Erythroblast (primary cell): Measurements from ENCODE around the gene FAM200A.
"Not testable (repeated sequence)": the region's sequence is repeated elsewhere in the genome, so short reads cannot be mapped to it uniquely, and the experiment has no call there.

ENCODE experiments used
- GATA1 ChIP-seq: IDR thresholded peaks from 2 replicates; pipeline ENCODE4 v1.6.1; 2011; ENCODE audit warnings: low read depth, mild to moderate bottlenecking, control low read depth, low read length, moderate library complexity
- POLR2A ChIP-seq: IDR thresholded peaks from 2 replicates; pipeline ENCODE4 v1.6.1; 2011; ENCODE audit warnings: mild to moderate bottlenecking, low read length

DNA sequence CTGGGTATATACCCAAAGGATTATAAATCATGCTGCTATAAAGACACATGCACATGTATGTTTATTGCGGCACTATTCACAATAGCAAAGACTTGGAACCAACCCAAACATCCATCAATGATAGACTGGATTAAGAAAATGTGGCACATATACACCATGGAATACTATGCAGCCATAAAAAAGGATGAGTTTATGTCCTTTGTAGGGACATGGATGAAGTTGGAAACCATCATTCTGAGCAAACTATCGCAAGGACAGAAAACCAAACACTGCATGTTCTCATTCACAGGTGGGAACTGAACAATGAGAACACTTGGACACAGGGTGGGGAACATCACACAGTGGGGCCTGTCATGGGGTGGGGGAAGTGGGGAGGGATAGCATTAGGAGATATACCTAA, 2.4 kb downstream of the FAM200A start:
- TF ChIP-seq GATA1, POLR2A: not testable (repeated sequence)
